Measurements from ENCODE around the gene DCUN1D3. TPM values are rescaled to one million over a fixed set of nuclear protein-coding genes. Genes with fewer than 3 reads are reported as not detected.
"Not testable (repeated sequence)": the region's sequence is repeated elsewhere in the genome, so short reads cannot be mapped to it uniquely, and the experiment has no call there.

Gene DCUN1D3
- total RNA-seq, 2 donors from 2014 or later = 14.7 to 25.0 TPM

- no peak for ATAC-seq (replicated peaks)
- H3K9me3 Mint-ChIP-seq = no peaks in the 10 kb centered on the region
- no peaks in the 10 kb centered on the region for H3K27me3 Mint-ChIP-seq
- peaks cover 14% of the 10 kb centered on the region for H3K36me3 Mint-ChIP-seq (ENCODE audit: low read depth)
- H3K4me3 Mint-ChIP-seq = no peak overlapping the region
- no peak overlapping the region for H3K27ac Mint-ChIP-seq
- peaks cover 50% of the 10 kb centered on the region for H3K4me1 Mint-ChIP-seq
Observed at GRCh38 chr16:20868890-20869289, 31.3 kb downstream of the DCUN1D3 start.

GRCh38 chr16:20867585-20867984, 32.6 kb downstream of the DCUN1D3 start:
- no peaks in the 10 kb centered on the region for H3K27me3 Mint-ChIP-seq
- no peak for ATAC-seq (replicated peaks)
- H3K27ac Mint-ChIP-seq = peak overlapping the region; percentile 95
- H3K9me3 Mint-ChIP-seq = no peaks in the 10 kb centered on the region
- H3K36me3 Mint-ChIP-seq (ENCODE audit: low read depth) = peaks cover 16% of the 10 kb centered on the region
- no peak overlapping the region for H3K4me3 Mint-ChIP-seq
- peaks cover 45% of the 10 kb centered on the region for H3K4me1 Mint-ChIP-seq

- Mint-ChIP-seq H3K9me3 (no peaks in the 10 kb centered on the region), H3K27ac (peak overlapping the region; percentile 95), H3K36me3 (ENCODE audit: low read depth) (peaks cover 24% of the 10 kb centered on the region), H3K27me3 (no peaks in the 10 kb centered on the region), H3K4me3 (peak overlapping the region; percentile 67), H3K4me1 (peaks cover 45% of the 10 kb centered on the region)
- ATAC-seq (replicated peaks) = no peak
Observed at GRCh38 chr16:20866801-20867200, 33.4 kb downstream of the DCUN1D3 start.

GRCh38 chr16:20866145-20866772, 33.9 kb downstream of the DCUN1D3 start:
- no peaks in the 10 kb centered on the region for H3K27me3 Mint-ChIP-seq
- peak overlapping the region; percentile 95 for H3K27ac Mint-ChIP-seq
- H3K36me3 Mint-ChIP-seq (ENCODE audit: low read depth) = peaks cover 29% of the 10 kb centered on the region
- no peaks in the 10 kb centered on the region for H3K9me3 Mint-ChIP-seq
- H3K4me3 Mint-ChIP-seq = peak overlapping the region; percentile 67
- ATAC-seq (replicated peaks) = peak; percentile 88
- peaks cover 45% of the 10 kb centered on the region for H3K4me1 Mint-ChIP-seq

GRCh38 chr16:20865420-20866131, 34.6 kb downstream of the DCUN1D3 start:
- peak overlapping the region; percentile 95 for H3K27ac Mint-ChIP-seq
- peaks cover 41% of the 10 kb centered on the region for H3K4me1 Mint-ChIP-seq
- peaks cover 36% of the 10 kb centered on the region for H3K36me3 Mint-ChIP-seq (ENCODE audit: low read depth)
- no peaks in the 10 kb centered on the region for H3K27me3 Mint-ChIP-seq
- H3K9me3 Mint-ChIP-seq = no peaks in the 10 kb centered on the region
- peak overlapping the region; percentile 67 for H3K4me3 Mint-ChIP-seq
- ATAC-seq (replicated peaks) = peak; percentile 94

GRCh38 chr16:20864376-20864775, 35.8 kb downstream of the DCUN1D3 start:
- not testable (repeated sequence) for H3K27me3 Mint-ChIP-seq; H3K9me3 Mint-ChIP-seq; ATAC-seq (replicated peaks)
- H3K4me3 Mint-ChIP-seq = peak overlapping the region; percentile 53
- peak overlapping the region; percentile 70 for H3K27ac Mint-ChIP-seq
- H3K36me3 Mint-ChIP-seq (ENCODE audit: low read depth) = peaks cover 48% of the 10 kb centered on the region
- peaks cover 41% of the 10 kb centered on the region for H3K4me1 Mint-ChIP-seq

- ATAC-seq (replicated peaks) = no peak
- H3K4me1 Mint-ChIP-seq = peaks cover 32% of the 10 kb centered on the region
- H3K9me3 Mint-ChIP-seq = no peaks in the 10 kb centered on the region
- H3K36me3 Mint-ChIP-seq (ENCODE audit: low read depth) = peaks cover 56% of the 10 kb centered on the region
- no peaks in the 10 kb centered on the region for H3K27me3 Mint-ChIP-seq
- no peak overlapping the region for H3K4me3 Mint-ChIP-seq
- no peak overlapping the region for H3K27ac Mint-ChIP-seq
Observed at GRCh38 chr16:20862162-20862960, 37.8 kb downstream of the DCUN1D3 start.

GRCh38 chr16:20860995-20861394, 39.2 kb downstream of the DCUN1D3 start:
- not testable (repeated sequence) for H3K4me3 Mint-ChIP-seq; H3K27me3 Mint-ChIP-seq; H3K27ac Mint-ChIP-seq; ATAC-seq (replicated peaks); H3K9me3 Mint-ChIP-seq
- Mint-ChIP-seq H3K36me3 (ENCODE audit: low read depth) (peaks cover 62% of the 10 kb centered on the region), H3K4me1 (peaks cover 19% of the 10 kb centered on the region)

GRCh38 chr16:20860361-20860760, 39.8 kb downstream of the DCUN1D3 start:
- Mint-ChIP-seq H3K27ac (no peak overlapping the region), H3K27me3 (no peaks in the 10 kb centered on the region), H3K9me3 (no peaks in the 10 kb centered on the region), H3K4me1 (peaks cover 12% of the 10 kb centered on the region), H3K4me3 (no peak overlapping the region), H3K36me3 (ENCODE audit: low read depth) (peaks cover 63% of the 10 kb centered on the region)
- ATAC-seq (replicated peaks) = no peak

GRCh38 chr16:20859699-20860098, 40.5 kb downstream of the DCUN1D3 start:
- no peaks in the 10 kb centered on the region for H3K9me3 Mint-ChIP-seq
- H3K36me3 Mint-ChIP-seq (ENCODE audit: low read depth) = peaks cover 67% of the 10 kb centered on the region
- no peak overlapping the region for H3K27ac Mint-ChIP-seq
- peaks cover 9% of the 10 kb centered on the region for H3K4me1 Mint-ChIP-seq
- H3K4me3 Mint-ChIP-seq = no peak overlapping the region
- no peak for ATAC-seq (replicated peaks)
- no peaks in the 10 kb centered on the region for H3K27me3 Mint-ChIP-seq

GRCh38 chr16:20859229-20859628, 40.9 kb downstream of the DCUN1D3 start:
- Mint-ChIP-seq H3K27me3 (no peaks in the 10 kb centered on the region), H3K27ac (no peak overlapping the region), H3K4me1 (peaks cover 5% of the 10 kb centered on the region), H3K36me3 (ENCODE audit: low read depth) (peaks cover 62% of the 10 kb centered on the region), H3K9me3 (no peaks in the 10 kb centered on the region), H3K4me3 (no peak overlapping the region)
- no peak for ATAC-seq (replicated peaks)

- Mint-ChIP-seq H3K4me1 (no peaks in the 10 kb centered on the region), H3K27me3 (no peaks in the 10 kb centered on the region), H3K27ac (no peak overlapping the region), H3K36me3 (ENCODE audit: low read depth) (peaks cover 54% of the 10 kb centered on the region), H3K9me3 (no peaks in the 10 kb centered on the region), H3K4me3 (no peak overlapping the region)
- no peak for ATAC-seq (replicated peaks)
Observed at GRCh38 chr16:20857281-20857680, 42.9 kb downstream of the DCUN1D3 start.

- H3K4me1 Mint-ChIP-seq = no peaks in the 10 kb centered on the region
- no peak overlapping the region for H3K27ac Mint-ChIP-seq
- H3K9me3 Mint-ChIP-seq = no peaks in the 10 kb centered on the region
- H3K27me3 Mint-ChIP-seq = no peaks in the 10 kb centered on the region
- H3K4me3 Mint-ChIP-seq = no peak overlapping the region
- no peak for ATAC-seq (replicated peaks)
- H3K36me3 Mint-ChIP-seq (ENCODE audit: low read depth) = peaks cover 30% of the 10 kb centered on the region
Observed at GRCh38 chr16:20854963-20855362, 45.2 kb downstream of the DCUN1D3 start.

GRCh38 chr16:20853981-20854620, 46.1 kb downstream of the DCUN1D3 start:
- no peak overlapping the region for H3K27ac Mint-ChIP-seq

More at GRCh38 chr16:20853981-20854620, 46.1 kb downstream of the DCUN1D3 start:
- Mint-ChIP-seq H3K36me3 (ENCODE audit: low read depth) (peaks cover 22% of the 10 kb centered on the region), H3K27me3 (no peaks in the 10 kb centered on the region), H3K4me3 (no peak overlapping the region), H3K9me3 (no peaks in the 10 kb centered on the region), H3K4me1 (no peaks in the 10 kb centered on the region)
- ATAC-seq (replicated peaks) = no peak

Measured in activated T-helper 17 cell treated with anti-CD3 and anti-CD28 coated beads, Interleukin-2, amount 50 U/mL, for 72 hours (primary cell).